OCI-LY1 (cell line): ENCODE results near the gene MYOM1.

ENCODE experiments used
- H2AFZ ChIP-seq: fragments of 200-600 bp; sonication (generic), shearing (Covaris generic); 2 replicates; pipeline ENCODE4 v1.6.0; 2014; ENCODE audit warnings: antibody characterized with exemption, mild to moderate bottlenecking, low read length
- H3F3A ChIP-seq: fragments of 200-600 bp; sonication (generic), shearing (Covaris generic); 2 replicates; pipeline ENCODE4 v1.6.0; 2014; ENCODE audit warnings: mild to moderate bottlenecking, antibody characterized with exemption, low read length, moderate library complexity; ENCODE audit not compliant: insufficient read depth
- H3K27ac ChIP-seq: fragments of 200-600 bp; sonication (generic); 2 replicates; pipeline ENCODE4 v1.5.1; 2014; ENCODE audit warnings: low read length, mixed run types, mild to moderate bottlenecking, low read depth; ENCODE audit not compliant: poor library complexity, severe bottlenecking
- H3K27me3 ChIP-seq: fragments of 200-600 bp; sonication (generic); 2 replicates; pipeline ENCODE4 v1.6.0; 2014; ENCODE audit warnings: antibody characterized with exemption, mild to moderate bottlenecking, low read length, moderate library complexity; ENCODE audit not compliant: insufficient read depth
- H3K36me3 ChIP-seq: fragments of 200-600 bp; sonication (generic); 2 replicates; pipeline ENCODE4 v1.6.1; 2014; ENCODE audit warnings: mild to moderate bottlenecking, antibody characterized with exemption, low read length, moderate library complexity, mixed read lengths; ENCODE audit not compliant: insufficient read depth
- H3K4me1 ChIP-seq: fragments of 200-600 bp; sonication (generic); 2 replicates; pipeline ENCODE4 v1.5.1; 2014; ENCODE audit warnings: mild to moderate bottlenecking, low read length, moderate library complexity; ENCODE audit not compliant: insufficient read depth, severe bottlenecking
- H3K4me2 ChIP-seq: fragments of 200-600 bp; sonication (generic), shearing (Covaris generic); 2 replicates; pipeline ENCODE4 v1.6.1; 2014; ENCODE audit warnings: low read length
- H3K4me3 ChIP-seq: fragments of 200-600 bp; sonication (generic); 2 replicates; pipeline ENCODE4 v1.5.1; 2014; ENCODE audit warnings: low read length, low read depth, mild to moderate bottlenecking, mixed read lengths; ENCODE audit not compliant: poor library complexity, severe bottlenecking
- H3K79me2 ChIP-seq: fragments of 200-600 bp; shearing (Covaris generic); 2 replicates; pipeline ENCODE4 v1.6.1; 2016; ENCODE audit warnings: mixed run types, low read length, mixed read lengths; ENCODE audit not compliant: insufficient read depth
- H3K9ac ChIP-seq: fragments of 200-600 bp; sonication (generic), shearing (Covaris generic); 2 replicates; pipeline ENCODE4 v1.6.1; 2014; ENCODE audit warnings: mild to moderate bottlenecking, low read length, mixed read lengths
- H3K9me2 ChIP-seq: fragments of 200-600 bp; sonication (generic), shearing (Covaris generic); 2 replicates; pipeline ENCODE4 v1.6.1; 2014; ENCODE audit warnings: low read depth, mild to moderate bottlenecking, low read length, mixed read lengths
- H3K9me3 ChIP-seq: fragments of 200-600 bp; shearing (Covaris generic); 2 replicates; pipeline ENCODE4 v1.6.1; 2014; ENCODE audit warnings: low read length, mixed read lengths
- H4K20me1 ChIP-seq: fragments of 200-600 bp; sonication (generic), shearing (Covaris generic); 2 replicates; pipeline ENCODE4 v1.6.0; 2016; ENCODE audit warnings: mild to moderate bottlenecking, low read length; ENCODE audit not compliant: insufficient read depth
- EZH2 ChIP-seq: fragments of 200-600 bp; sonication (generic), shearing (Covaris generic); IDR thresholded peaks from 2 replicates; pipeline ENCODE4 v1.8.0; 2017; ENCODE audit warnings: borderline replicate concordance, mixed run types, mild to moderate bottlenecking, antibody characterized with exemption, low read length, moderate library complexity, mixed read lengths
- TF ChIP-seq, protein P1 (sequence below): fragments of 200-600 bp; sonication (generic), shearing (Covaris generic); IDR thresholded peaks from 2 replicates; pipeline ENCODE4 v1.5.1; 2017; ENCODE audit warnings: mild to moderate bottlenecking, antibody characterized with exemption, low read length, moderate library complexity, mixed read lengths

MYOM1 gene

DNA sequence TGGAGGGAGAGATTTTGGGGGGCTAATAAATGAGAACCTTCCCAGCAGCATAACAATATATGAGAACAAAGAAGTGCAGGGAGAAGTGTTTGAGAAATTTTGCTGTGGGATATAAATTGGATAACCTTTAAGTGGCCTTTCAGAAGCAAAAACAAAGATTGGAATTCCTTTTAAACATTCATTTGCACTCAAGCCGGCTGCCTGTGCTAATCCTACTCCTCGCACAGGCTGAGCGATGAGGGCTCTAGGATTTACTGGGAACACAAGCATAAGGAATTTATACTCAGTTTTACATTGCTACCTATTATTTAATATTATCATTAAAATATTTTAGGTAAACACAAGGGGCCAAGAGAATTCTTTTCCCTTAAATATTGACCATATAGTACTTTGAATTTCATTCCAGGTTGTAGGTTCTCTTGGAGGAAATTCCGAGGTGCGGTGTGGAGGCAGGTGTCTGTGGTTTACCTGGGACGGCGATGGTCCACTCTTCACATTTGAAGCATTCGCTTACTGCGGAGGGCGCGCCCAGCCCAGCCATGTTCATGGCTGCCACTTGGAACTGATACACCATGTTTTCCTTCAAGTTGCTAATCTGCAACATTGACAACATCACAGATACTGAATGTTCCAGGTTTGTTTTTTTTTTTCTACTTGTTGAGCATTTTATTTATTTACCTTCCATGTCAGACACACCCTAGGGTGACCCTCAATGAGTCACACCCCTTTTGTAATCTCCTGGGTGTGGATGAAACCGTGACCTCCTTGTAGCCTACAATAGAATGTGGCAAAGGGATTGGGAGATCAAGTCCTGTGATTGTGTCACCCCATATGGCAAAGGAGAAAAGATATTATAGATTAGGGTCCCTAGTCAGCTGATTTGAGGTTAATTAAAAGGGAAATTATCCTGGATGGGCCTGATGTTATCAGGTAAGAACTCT lies 100.1 kb downstream of the MYOM1 start:
- H3K9me3 ChIP-seq = no peaks in the 10 kb centered on the region
- no peaks in the 10 kb centered on the region for H4K20me1 ChIP-seq
- H3K4me3 ChIP-seq = no peak overlapping the region
- no peak overlapping the region for H3K27ac ChIP-seq
- no peak overlapping the region for H3K4me2 ChIP-seq
- no peak overlapping the region for H2AFZ ChIP-seq
- H3K79me2 ChIP-seq = no peaks in the 10 kb centered on the region
- H3K9ac ChIP-seq = no peak overlapping the region
- no peaks in the 10 kb centered on the region for H3K9me2 ChIP-seq
- no peaks in the 10 kb centered on the region for H3F3A ChIP-seq
- no peaks in the 10 kb centered on the region for H3K27me3 ChIP-seq
- H3K36me3 ChIP-seq = no peaks in the 10 kb centered on the region; the same call in 1 of the 2 replicates
- H3K4me1 ChIP-seq = peaks cover 3% of the 10 kb centered on the region
- TF ChIP-seq EZH2 = no peak
- TF ChIP-seq, protein P1, sequence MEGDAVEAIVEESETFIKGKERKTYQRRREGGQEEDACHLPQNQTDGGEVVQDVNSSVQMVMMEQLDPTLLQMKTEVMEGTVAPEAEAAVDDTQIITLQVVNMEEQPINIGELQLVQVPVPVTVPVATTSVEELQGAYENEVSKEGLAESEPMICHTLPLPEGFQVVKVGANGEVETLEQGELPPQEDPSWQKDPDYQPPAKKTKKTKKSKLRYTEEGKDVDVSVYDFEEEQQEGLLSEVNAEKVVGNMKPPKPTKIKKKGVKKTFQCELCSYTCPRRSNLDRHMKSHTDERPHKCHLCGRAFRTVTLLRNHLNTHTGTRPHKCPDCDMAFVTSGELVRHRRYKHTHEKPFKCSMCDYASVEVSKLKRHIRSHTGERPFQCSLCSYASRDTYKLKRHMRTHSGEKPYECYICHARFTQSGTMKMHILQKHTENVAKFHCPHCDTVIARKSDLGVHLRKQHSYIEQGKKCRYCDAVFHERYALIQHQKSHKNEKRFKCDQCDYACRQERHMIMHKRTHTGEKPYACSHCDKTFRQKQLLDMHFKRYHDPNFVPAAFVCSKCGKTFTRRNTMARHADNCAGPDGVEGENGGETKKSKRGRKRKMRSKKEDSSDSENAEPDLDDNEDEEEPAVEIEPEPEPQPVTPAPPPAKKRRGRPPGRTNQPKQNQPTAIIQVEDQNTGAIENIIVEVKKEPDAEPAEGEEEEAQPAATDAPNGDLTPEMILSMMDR = no peak

DNA sequence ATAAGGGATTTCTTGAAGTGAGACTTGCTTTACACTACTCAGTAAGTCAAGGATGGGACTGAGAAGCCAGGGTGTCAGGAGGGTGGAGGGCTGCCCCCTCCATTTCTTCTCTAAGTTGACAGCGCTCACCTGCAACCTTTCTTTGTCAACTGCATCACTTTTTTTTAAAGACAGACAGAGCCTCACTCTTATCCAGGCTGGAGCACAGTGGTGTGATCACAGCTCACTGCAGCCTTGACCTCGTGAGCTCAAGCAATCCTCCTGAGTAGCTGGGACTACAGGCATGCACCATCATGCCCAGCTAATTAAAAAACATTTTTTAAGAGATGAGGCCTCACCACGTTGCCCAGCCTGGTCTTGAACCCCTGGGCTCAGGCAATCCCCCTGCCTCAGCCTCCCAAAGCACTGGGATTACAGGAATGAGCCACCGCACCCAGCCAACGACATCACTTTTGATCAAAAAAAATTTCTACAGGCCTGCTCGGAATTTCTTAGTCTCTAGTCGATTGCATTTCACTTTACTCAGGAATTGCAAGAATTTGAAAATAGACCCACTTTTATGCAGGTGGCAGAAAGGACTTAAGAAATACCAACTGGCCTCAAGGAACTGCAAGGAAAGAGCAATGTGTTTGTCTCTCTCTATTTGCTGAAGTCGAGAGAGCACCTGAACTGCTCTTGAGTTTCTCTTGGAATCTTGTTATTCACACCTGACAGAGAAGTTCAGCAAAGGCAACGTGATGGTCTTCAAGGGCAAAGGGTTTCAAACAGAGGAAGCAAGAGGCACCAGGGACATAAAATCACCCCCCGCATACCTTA lies 101.4 kb downstream of the MYOM1 start:
- Histone ChIP-seq H3K9ac (no peak overlapping the region), H3K4me1 (peaks cover 3% of the 10 kb centered on the region), H3K36me3 (no peaks in the 10 kb centered on the region; the same call in 1 of the 2 replicates), H3K9me2 (no peaks in the 10 kb centered on the region), H3K27ac (no peak overlapping the region), H3F3A (no peaks in the 10 kb centered on the region), H3K9me3 (no peaks in the 10 kb centered on the region), H4K20me1 (no peaks in the 10 kb centered on the region), H3K4me2 (no peak overlapping the region), H3K4me3 (no peak overlapping the region), H3K79me2 (no peaks in the 10 kb centered on the region), H3K27me3 (no peaks in the 10 kb centered on the region), H2AFZ (no peak overlapping the region)
- TF ChIP-seq EZH2 = no peak
- TF ChIP-seq, protein P1 = no peak

DNA sequence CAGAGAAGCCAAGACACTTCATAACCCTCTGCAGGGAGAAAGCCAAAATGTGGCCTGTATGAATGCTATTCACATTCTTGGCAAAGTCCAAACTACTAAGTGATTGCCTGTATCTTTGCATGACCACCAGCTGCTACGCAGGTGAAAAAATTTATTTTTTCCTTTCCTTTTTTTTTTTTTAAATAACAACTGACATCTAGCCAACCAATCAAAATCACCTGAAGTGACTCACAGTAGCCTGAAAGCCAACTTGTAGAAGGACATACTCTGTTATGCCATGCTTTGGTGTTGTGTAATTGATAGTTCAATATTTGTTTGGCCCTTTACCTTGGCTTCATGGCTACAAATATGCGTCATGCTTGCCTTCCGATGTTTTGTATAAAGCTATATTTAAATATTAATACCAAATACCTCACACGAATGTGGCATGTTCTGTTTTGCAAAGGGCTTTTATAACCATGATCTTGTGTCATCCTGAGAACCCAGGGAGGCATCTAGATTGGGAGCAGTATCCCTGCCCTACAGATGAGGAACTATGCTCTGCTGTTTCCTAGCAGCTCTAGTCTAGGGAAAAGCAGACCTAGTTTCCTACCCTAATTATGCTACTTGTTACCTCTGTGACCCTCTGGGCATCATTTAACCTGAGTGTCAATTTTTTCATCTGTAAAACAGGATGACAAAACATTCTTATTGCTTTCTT lies 102.1 kb downstream of the MYOM1 start:
- Histone ChIP-seq H4K20me1 (no peaks in the 10 kb centered on the region), H3K9me2 (no peaks in the 10 kb centered on the region), H3K9me3 (no peaks in the 10 kb centered on the region), H3F3A (no peaks in the 10 kb centered on the region), H3K4me3 (no peak overlapping the region), H3K4me2 (no peak overlapping the region), H3K36me3 (no peaks in the 10 kb centered on the region; the same call in 1 of the 2 replicates), H2AFZ (no peak overlapping the region), H3K27me3 (no peaks in the 10 kb centered on the region), H3K27ac (no peak overlapping the region), H3K79me2 (no peaks in the 10 kb centered on the region), H3K9ac (no peak overlapping the region), H3K4me1 (peaks cover 3% of the 10 kb centered on the region)
- no peak for TF ChIP-seq EZH2
- TF ChIP-seq, protein P1 = no peak
